ENCODE measurements around the gene MIA. TPM values are rescaled to one million over a fixed set of nuclear protein-coding genes. Genes with fewer than 3 reads are reported as not detected.
A peak's percentile ranks its signal among the peaks of the same experiment; 100 is the strongest.

Gene MIA
- total RNA-seq, 4 donors from 2014 or later = 2.1 to 4.1 (median 2.7) TPM

- Histone ChIP-seq H3K9me3 (no peaks in the 10 kb centered on the region), H3K27ac (replicated peaks in 1 of 4) (peak overlapping the region; percentile 78 to 99 (median 96)), H3K27me3 (no peaks in the 10 kb centered on the region), H3K4me1 (peaks cover 89 to 93% (median 92%) of the 10 kb centered on the region in 4 donors), H3K4me3 (peak overlapping the region; percentile 27 to 98 (median 62)), H3K36me3 (peaks cover 10 to 49% (median 40%) of the 10 kb centered on the region in 4 donors)
- DNase-seq (ENCODE audit: extremely low spot score) = no peak
- intact Hi-C loops (cut with DNase I) = loop anchor here (5.0 kb wide), 1 partner anchor 142 kb away; no protein-coding TSS in a partner anchor
- TF ChIP-seq POLR2AphosphoS5 (IDR thresholded peaks at IDR 0.05) = no peak
- TF ChIP-seq EP300 (IDR thresholded peaks at IDR 0.05) = no peak
- no peak for TF ChIP-seq CTCF (IDR thresholded peaks at IDR 0.05)
- 81% methylated on average over 5 of the region's 6 CpGs for WGBS
Measured at GRCh38 chr19:40803857-40804782, 28.8 kb downstream of the MIA start.

GRCh38 chr19:40804783-40805242, 29.5 kb downstream of the MIA start:
- no peaks in the 10 kb centered on the region for H3K9me3 ChIP-seq
- intact Hi-C loops (cut with DNase I) = loop anchor here (5.0 kb wide), 1 partner anchor 143 kb away; no protein-coding TSS in a partner anchor

GRCh38 chr19:40805258-40805868, 30.0 kb downstream of the MIA start:
- intact Hi-C loops (cut with DNase I) = no loop called here
- Histone ChIP-seq H3K4me3 (no peak overlapping the region), H3K4me1 (peaks cover 95 to 100% (median 99%) of the 10 kb centered on the region in 4 donors), H3K27ac (replicated peaks in 1 of 4) (peak overlapping the region; percentile 78 to 99 (median 96)), H3K36me3 (peaks cover 10 to 55% (median 44%) of the 10 kb centered on the region in 4 donors), H3K9me3 (no peaks in the 10 kb centered on the region), H3K27me3 (no peaks in the 10 kb centered on the region)
- no CpG with 5 or more reads among the region's 2 CpGs for WGBS
- TF ChIP-seq POLR2A (IDR thresholded peaks at IDR 0.05; ENCODE audit: low read depth) = no peak
- no peak for TF ChIP-seq CTCF (IDR thresholded peaks at IDR 0.05)
- no peak for TF ChIP-seq EP300 (IDR thresholded peaks at IDR 0.05)
- DNase-seq (ENCODE audit: extremely low spot score) = no peak

More at GRCh38 chr19:40804783-40805242, 29.5 kb downstream of the MIA start:
- WGBS = 65% methylated on average over 7 of the region's 7 CpGs
- Histone ChIP-seq H3K4me3 (no peak overlapping the region), H3K27ac (replicated peaks in 1 of 4) (peak overlapping the region; percentile 78 to 99 (median 96)), H3K27me3 (no peaks in the 10 kb centered on the region), H3K4me1 (peaks cover 95 to 99% (median 99%) of the 10 kb centered on the region in 4 donors), H3K36me3 (peaks cover 10 to 56% (median 46%) of the 10 kb centered on the region in 4 donors)
- TF ChIP-seq POLR2AphosphoS5 (IDR thresholded peaks at IDR 0.05) (no peak), CTCF (IDR thresholded peaks at IDR 0.05) (no peak), EP300 (IDR thresholded peaks at IDR 0.05) (no peak), POLR2A (IDR thresholded peaks at IDR 0.05; ENCODE audit: low read depth) (no peak)
- DNase-seq (ENCODE audit: extremely low spot score) = no peak

- intact Hi-C loops (cut with DNase I) = no loop called here
- peak; percentile 96 for DNase-seq (ENCODE audit: extremely low spot score)
- no peaks in the 10 kb centered on the region for H3K27me3 ChIP-seq
- WGBS = 20% methylated on average over 26 of the region's 26 CpGs
- peak overlapping the region; percentile 78 to 99 (median 96) for H3K27ac ChIP-seq (replicated peaks in 1 of 4)
- no peaks in the 10 kb centered on the region for H3K9me3 ChIP-seq
- H3K4me3 ChIP-seq = peak overlapping the region; percentile 10 to 43 (median 27)
- TF ChIP-seq POLR2A (IDR thresholded peaks at IDR 0.05; ENCODE audit: low read depth) (no peak), POLR2AphosphoS5 (IDR thresholded peaks at IDR 0.05) (peak; percentile 73 to 80), EP300 (IDR thresholded peaks at IDR 0.05) (peak; percentile 24), CTCF (IDR thresholded peaks at IDR 0.05) (peak; percentile 79 to 96 (median 83))
- peaks cover 5 to 43% (median 34%) of the 10 kb centered on the region in 4 donors for H3K36me3 ChIP-seq
- peaks cover 91 to 95% (median 93%) of the 10 kb centered on the region in 4 donors for H3K4me1 ChIP-seq
Measured at GRCh38 chr19:40806423-40807146, 31.3 kb downstream of the MIA start.
